Right lobe of liver (tissue), 4 donors: Measurements from ENCODE around the gene RBMS3.

Source experiments
- POLR2A ChIP-seq: fragments of 450-650 bp; IDR thresholded peaks from one replicate; pipeline ENCODE4 v1.6.1; 2017; ENCODE audit warnings: antibody characterized with exemption, mild to moderate bottlenecking
- TF ChIP-seq, protein P1 (sequence below), 4 donors: fragments of 200-600 bp in 3 of 4; fragments of 450-650 bp in 1 of 4; IDR thresholded peaks; one replicate each; pipeline versions ENCODE4 v1.5.1 to v1.8.0; 2016 to 2022; ENCODE audit warnings: antibody characterized with exemption in 4 of 4, mild to moderate bottlenecking in 2 of 4
- donor health status: DM: no; HTN: no; CAD: no.
- donor health status: DM: no; HTN: no; CAD: no.
- donor health status: DM: no; HTN: yes; CAD: no.

DNA sequence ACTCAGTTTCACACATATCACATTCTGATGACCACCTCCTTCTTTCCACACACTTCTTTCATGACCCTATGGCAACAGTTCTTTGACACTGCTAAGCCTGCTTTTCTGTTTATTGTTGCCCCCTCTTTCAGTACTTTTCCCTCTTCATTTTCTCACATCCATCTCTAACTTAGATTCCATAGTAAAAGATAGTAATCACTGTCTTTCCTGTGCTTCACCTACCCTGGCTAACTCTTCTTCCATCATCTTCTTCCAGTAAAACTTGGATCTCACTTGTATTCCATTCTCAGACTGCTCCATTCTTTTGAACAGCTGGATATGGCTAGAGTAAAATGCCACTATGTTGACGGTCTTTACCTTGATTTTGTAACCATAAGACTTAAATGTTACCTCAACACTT, 692.9 kb downstream of the RBMS3 start:
- TF ChIP-seq, protein P1, sequence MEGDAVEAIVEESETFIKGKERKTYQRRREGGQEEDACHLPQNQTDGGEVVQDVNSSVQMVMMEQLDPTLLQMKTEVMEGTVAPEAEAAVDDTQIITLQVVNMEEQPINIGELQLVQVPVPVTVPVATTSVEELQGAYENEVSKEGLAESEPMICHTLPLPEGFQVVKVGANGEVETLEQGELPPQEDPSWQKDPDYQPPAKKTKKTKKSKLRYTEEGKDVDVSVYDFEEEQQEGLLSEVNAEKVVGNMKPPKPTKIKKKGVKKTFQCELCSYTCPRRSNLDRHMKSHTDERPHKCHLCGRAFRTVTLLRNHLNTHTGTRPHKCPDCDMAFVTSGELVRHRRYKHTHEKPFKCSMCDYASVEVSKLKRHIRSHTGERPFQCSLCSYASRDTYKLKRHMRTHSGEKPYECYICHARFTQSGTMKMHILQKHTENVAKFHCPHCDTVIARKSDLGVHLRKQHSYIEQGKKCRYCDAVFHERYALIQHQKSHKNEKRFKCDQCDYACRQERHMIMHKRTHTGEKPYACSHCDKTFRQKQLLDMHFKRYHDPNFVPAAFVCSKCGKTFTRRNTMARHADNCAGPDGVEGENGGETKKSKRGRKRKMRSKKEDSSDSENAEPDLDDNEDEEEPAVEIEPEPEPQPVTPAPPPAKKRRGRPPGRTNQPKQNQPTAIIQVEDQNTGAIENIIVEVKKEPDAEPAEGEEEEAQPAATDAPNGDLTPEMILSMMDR (IDR thresholded peaks at IDR 0.05) = no peak
- TF ChIP-seq POLR2A = no peak
